Activated T-helper 1 cell treated with anti-CD3 and anti-CD28 coated beads, Interleukin-12 subunit alpha, Interleukin-12 subunit beta, Interleukin-2, Interleukin-4 antibody, amounts not matched to agents 30 ng/mL and 10 ng/mL and 1 ng/mL, durations not matched to agents 14 hours and 24 hours and 36 hours (primary cell): ENCODE results near the gene OGFOD2. TPM values are rescaled to one million over a fixed set of nuclear protein-coding genes. Genes with fewer than 3 reads are reported as not detected.

Experiments used
- DNase-seq: peaks from one replicate; pipeline ENCODE4 v3.0.0; 2021; ENCODE audit warnings: low spot score
- H3K27ac Mint-ChIP-seq: one replicate; pipeline ENCODE4 v1.8.0; 2021; ENCODE audit warnings: mild to moderate bottlenecking, mixed read lengths
- H3K27me3 Mint-ChIP-seq: one replicate; pipeline ENCODE4 v1.8.0; 2022; ENCODE audit warnings: mild to moderate bottlenecking, moderate library complexity, mixed read lengths; ENCODE audit not compliant: insufficient read depth
- H3K36me3 Mint-ChIP-seq: one replicate; pipeline ENCODE4 v1.8.0; 2021; ENCODE audit warnings: low read depth, mixed read lengths
- H3K4me1 Mint-ChIP-seq: one replicate; pipeline ENCODE4 v1.8.0; 2021; ENCODE audit warnings: low read depth, mixed read lengths
- H3K4me3 Mint-ChIP-seq: one replicate; pipeline ENCODE4 v1.8.0; 2021; ENCODE audit warnings: mild to moderate bottlenecking, moderate library complexity, mixed read lengths
- H3K9me3 Mint-ChIP-seq: one replicate; pipeline ENCODE4 v1.8.0; 2021; ENCODE audit warnings: mixed read lengths
- intact Hi-C: fragments of 100-400 bp; cut with micrococcal nuclease; formaldehyde crosslinking; loops from one replicate; pipeline ENCODE4 v1.15.1; 2024
- total RNA-seq: library from RNA; stranded (reverse); gene quantifications from 2 replicates; pipeline ENCODE4 v1.2.3, GENCODE V29; 2022

The OGFOD2 gene
- total RNA-seq, 1 donor from 2014 or later, result 22.1 TPM

- DNase-seq, result no peak
- H3K36me3 Mint-ChIP-seq, result peaks cover 19% of the 10 kb centered on the region
- peaks cover 35% of the 10 kb centered on the region for H3K4me1 Mint-ChIP-seq
- peak overlapping the region; percentile 80 for H3K27ac Mint-ChIP-seq
- no peaks in the 10 kb centered on the region for H3K9me3 Mint-ChIP-seq
- no peaks in the 10 kb centered on the region for H3K27me3 Mint-ChIP-seq
- intact Hi-C loops, result no loop called here
- H3K4me3 Mint-ChIP-seq, result peak overlapping the region; percentile 88
Measured at GRCh38 chr12:122981587-122982476, 6.8 kb downstream of the OGFOD2 start.

- H3K4me1 Mint-ChIP-seq, result peaks cover 35% of the 10 kb centered on the region
Measured at GRCh38 chr12:122982477-122982815, 7.4 kb downstream of the OGFOD2 start.

GRCh38 chr12:122982963-122983788, 8.1 kb downstream of the OGFOD2 start:
- Mint-ChIP-seq H3K36me3 (peaks cover 19% of the 10 kb centered on the region), H3K27me3 (no peaks in the 10 kb centered on the region), H3K9me3 (no peaks in the 10 kb centered on the region), H3K4me1 (peaks cover 35% of the 10 kb centered on the region), H3K4me3 (peak overlapping the region; percentile 88), H3K27ac (peak overlapping the region; percentile 52)
- no peak for DNase-seq
- intact Hi-C loops, result no loop called here

More at GRCh38 chr12:122982477-122982815, 7.4 kb downstream of the OGFOD2 start:
- no peaks in the 10 kb centered on the region for H3K9me3 Mint-ChIP-seq
- H3K36me3 Mint-ChIP-seq, result peaks cover 19% of the 10 kb centered on the region
- no peak for DNase-seq
- no peak overlapping the region for H3K27ac Mint-ChIP-seq
- intact Hi-C loops, result no loop called here
- H3K27me3 Mint-ChIP-seq, result no peaks in the 10 kb centered on the region
- H3K4me3 Mint-ChIP-seq, result peak overlapping the region; percentile 88

- no peaks in the 10 kb centered on the region for H3K27me3 Mint-ChIP-seq
- H3K36me3 Mint-ChIP-seq, result peaks cover 19% of the 10 kb centered on the region
- DNase-seq, result no peak
- intact Hi-C loops, result no loop called here
- peak overlapping the region; percentile 66 for H3K4me3 Mint-ChIP-seq
- peak overlapping the region; percentile 34 for H3K27ac Mint-ChIP-seq
- no peaks in the 10 kb centered on the region for H3K9me3 Mint-ChIP-seq
- peaks cover 35% of the 10 kb centered on the region for H3K4me1 Mint-ChIP-seq
Measured at GRCh38 chr12:122983789-122984515, 8.9 kb downstream of the OGFOD2 start.

GRCh38 chr12:122984612-122985337, 9.7 kb downstream of the OGFOD2 start:
- Mint-ChIP-seq H3K36me3 (peaks cover 19% of the 10 kb centered on the region), H3K4me3 (peak overlapping the region; percentile 15), H3K4me1 (peaks cover 30% of the 10 kb centered on the region), H3K9me3 (no peaks in the 10 kb centered on the region), H3K27ac (no peak overlapping the region), H3K27me3 (no peaks in the 10 kb centered on the region)
- DNase-seq, result no peak
- intact Hi-C loops, result no loop called here

GRCh38 chr12:122985338-122986257, 10.6 kb downstream of the OGFOD2 start:
- DNase-seq, result no peak
- Mint-ChIP-seq H3K27me3 (no peaks in the 10 kb centered on the region), H3K36me3 (peaks cover 19% of the 10 kb centered on the region), H3K27ac (no peak overlapping the region), H3K9me3 (no peaks in the 10 kb centered on the region), H3K4me3 (no peak overlapping the region), H3K4me1 (peaks cover 30% of the 10 kb centered on the region)
- intact Hi-C loops, result no loop called here

GRCh38 chr12:122986258-122986871, 11.3 kb downstream of the OGFOD2 start:
- Mint-ChIP-seq H3K9me3 (no peaks in the 10 kb centered on the region), H3K27ac (no peak overlapping the region), H3K4me1 (peaks cover 30% of the 10 kb centered on the region), H3K27me3 (no peaks in the 10 kb centered on the region), H3K4me3 (no peak overlapping the region), H3K36me3 (peaks cover 16% of the 10 kb centered on the region)
- intact Hi-C loops, result no loop called here
- DNase-seq, result no peak

GRCh38 chr12:122987086-122987951, 12.3 kb downstream of the OGFOD2 start:
- DNase-seq, result no peak
- Mint-ChIP-seq H3K27ac (no peak overlapping the region), H3K27me3 (no peaks in the 10 kb centered on the region), H3K9me3 (no peaks in the 10 kb centered on the region), H3K4me3 (no peak overlapping the region), H3K4me1 (peaks cover 21% of the 10 kb centered on the region), H3K36me3 (peaks cover 12% of the 10 kb centered on the region)
- intact Hi-C loops, result no loop called here

- Mint-ChIP-seq H3K9me3 (no peaks in the 10 kb centered on the region), H3K4me1 (peaks cover 17% of the 10 kb centered on the region), H3K27me3 (no peaks in the 10 kb centered on the region), H3K27ac (no peak overlapping the region), H3K4me3 (no peak overlapping the region), H3K36me3 (peaks cover 11% of the 10 kb centered on the region)
- DNase-seq, result no peak
- intact Hi-C loops, result no loop called here
Measured at GRCh38 chr12:122988036-122988435, 13.0 kb downstream of the OGFOD2 start.

GRCh38 chr12:122988612-122989212, 13.7 kb downstream of the OGFOD2 start:
- Mint-ChIP-seq H3K36me3 (peaks cover 7% of the 10 kb centered on the region), H3K27me3 (no peaks in the 10 kb centered on the region), H3K4me1 (peaks cover 19% of the 10 kb centered on the region), H3K27ac (no peak overlapping the region), H3K9me3 (no peaks in the 10 kb centered on the region), H3K4me3 (no peak overlapping the region)
- no peak for DNase-seq
- intact Hi-C loops, result no loop called here
